ENCODE data around the gene IGF1. TPM values are rescaled to one million over a fixed set of nuclear protein-coding genes. Genes with fewer than 3 reads are reported as not detected.
"Not testable (repeated sequence)": the region's sequence is repeated elsewhere in the genome, so short reads cannot be mapped to it uniquely, and the experiment has no call there.

Gene IGF1
- total RNA-seq, 4 donors from 2014 or later, result 50.0 to 262 (median 78.1) TPM

GRCh38 chr12:102369876-102370275 is 110.5 kb downstream of the IGF1 start:
- WGBS, 2 donors, result 68 to 91% methylated on average over 2 of the region's 2 CpGs
- Histone ChIP-seq H3K9me3 (no peaks in the 10 kb centered on the region), H3K27ac (no peak overlapping the region), H3K4me3 (no peak overlapping the region), H3K4me1 (no peaks in the 10 kb centered on the region), H3K27me3 (no peaks in the 10 kb centered on the region), H3K36me3 (no peaks in the 10 kb centered on the region)
- no peak for TF ChIP-seq EP300 (IDR thresholded peaks at IDR 0.05)
- no peak for TF ChIP-seq CTCF (IDR thresholded peaks at IDR 0.05)
- no peak for TF ChIP-seq POLR2A (IDR thresholded peaks at IDR 0.05)
- DNase-seq (ENCODE audit: low spot score in 2 of 2), result no peak

GRCh38 chr12:102365365-102365764 is 115.0 kb downstream of the IGF1 start:
- Histone ChIP-seq H3K27ac (no peak overlapping the region), H3K36me3 (no peaks in the 10 kb centered on the region), H3K9me3 (peaks cover 0 to 3% (median 0%) of the 10 kb centered on the region in 4 donors), H3K4me1 (no peaks in the 10 kb centered on the region), H3K27me3 (no peaks in the 10 kb centered on the region), H3K4me3 (no peak overlapping the region)
- DNase-seq (ENCODE audit: low spot score in 2 of 2), result no peak
- TF ChIP-seq POLR2A (IDR thresholded peaks at IDR 0.05), result no peak

GRCh38 chr12:102364709-102365108 is 115.7 kb downstream of the IGF1 start:
- H3K4me1 ChIP-seq, result no peaks in the 10 kb centered on the region
- peaks cover 0 to 3% (median 0%) of the 10 kb centered on the region in 4 donors for H3K9me3 ChIP-seq
- TF ChIP-seq CTCF (IDR thresholded peaks at IDR 0.05) (no peak), EP300 (IDR thresholded peaks at IDR 0.05) (no peak), POLR2A (IDR thresholded peaks at IDR 0.05) (no peak)
- no peaks in the 10 kb centered on the region for H3K36me3 ChIP-seq
- no peak overlapping the region for H3K27ac ChIP-seq
- DNase-seq (ENCODE audit: low spot score in 2 of 2), result no peak
- WGBS, 2 donors, result 95 to 96% methylated on average over 1 of the region's 1 CpG
- no peaks in the 10 kb centered on the region for H3K27me3 ChIP-seq
- H3K4me3 ChIP-seq, result no peak overlapping the region

- DNase-seq (ENCODE audit: low spot score in 2 of 2), result no peak
- H3K27ac ChIP-seq, result no peak overlapping the region
- H3K4me1 ChIP-seq, result no peaks in the 10 kb centered on the region
- no peak overlapping the region for H3K4me3 ChIP-seq
- H3K36me3 ChIP-seq, result no peaks in the 10 kb centered on the region
- peaks cover 0 to 16% (median 0%) of the 10 kb centered on the region in 4 donors for H3K9me3 ChIP-seq
- H3K27me3 ChIP-seq, result no peaks in the 10 kb centered on the region
- WGBS, 2 donors, result 79 to 88% methylated on average over 2 of the region's 2 CpGs
- TF ChIP-seq POLR2A (IDR thresholded peaks at IDR 0.05) (no peak), CTCF (IDR thresholded peaks at IDR 0.05) (no peak), EP300 (IDR thresholded peaks at IDR 0.05) (no peak)
Measured at GRCh38 chr12:102356690-102357089, 123.7 kb downstream of the IGF1 start.

- H3K36me3 ChIP-seq; DNase-seq (ENCODE audit: low spot score in 2 of 2); H3K4me3 ChIP-seq; H3K27me3 ChIP-seq; H3K4me1 ChIP-seq; H3K27ac ChIP-seq: not testable (repeated sequence)
- 100% methylated on average over 1 of the region's 1 CpG for WGBS, 2 donors
- peaks cover 0 to 16% (median 0%) of the 10 kb centered on the region in 4 donors for H3K9me3 ChIP-seq
Measured at GRCh38 chr12:102354281-102354680, 126.1 kb downstream of the IGF1 start.

GRCh38 chr12:102351322-102351721 is 129.0 kb downstream of the IGF1 start:
- H3K27me3 ChIP-seq, result no peaks in the 10 kb centered on the region
- H3K36me3 ChIP-seq, result no peaks in the 10 kb centered on the region
- TF ChIP-seq EP300 (IDR thresholded peaks at IDR 0.05) (no peak), CTCF (IDR thresholded peaks at IDR 0.05) (no peak), POLR2A (IDR thresholded peaks at IDR 0.05) (no peak)
- no peak for DNase-seq (ENCODE audit: low spot score in 2 of 2)
- 71% methylated on average over 4 of the region's 4 CpGs for WGBS, 2 donors
- H3K4me3 ChIP-seq, result no peak overlapping the region
- no peak overlapping the region for H3K27ac ChIP-seq
- no peaks in the 10 kb centered on the region for H3K4me1 ChIP-seq
- H3K9me3 ChIP-seq, result peaks cover 0 to 16% (median 0%) of the 10 kb centered on the region in 4 donors

Data from tibial nerve (tissue), 4 donors.